ENCODE data around the gene PRPH. TPM values are rescaled to one million over a fixed set of nuclear protein-coding genes. Genes with fewer than 3 reads are reported as not detected.

The PRPH gene
- total and polyA plus RNA-seq, 9 of the 15 experiments (the other 6 are each of a cell fraction or from before 2014, with no cell fraction given), result 0.27 to 1.9 (median 1.3) TPM; not detected in 1

DNA sequence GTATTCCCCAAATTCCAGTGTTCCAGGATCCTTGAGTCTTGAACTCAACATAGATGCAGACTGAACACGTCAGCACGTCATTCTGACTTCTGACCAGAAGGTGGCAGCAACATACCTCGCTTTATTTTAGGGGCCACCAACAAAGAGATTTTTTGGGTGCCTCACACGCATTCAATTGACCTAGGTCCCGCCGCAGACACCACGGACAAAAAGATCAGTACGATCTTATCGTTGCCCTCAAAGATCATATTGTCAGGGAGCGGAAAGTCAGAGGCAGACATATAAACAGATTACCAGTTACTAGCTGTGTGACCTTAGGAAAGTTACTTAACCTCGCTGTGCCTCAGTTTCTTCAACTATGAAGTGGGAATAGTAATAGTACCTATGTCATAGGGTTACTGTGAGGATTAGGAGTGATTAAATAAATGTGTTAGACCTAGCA, 6.5 kb upstream of the PRPH start (continued):
- no peak for TF ChIP-seq PATZ1 (CRISPR knock-in tag; IDR thresholded peaks at IDR 0.05; ENCODE audit: borderline replicate concordance)
- TF ChIP-seq POU5F1 (IDR thresholded peaks at IDR 0.05; ENCODE audit: borderline replicate concordance, low read depth, low read length, partially characterized antibody), result no peak
- no peak for TF ChIP-seq SMAD3 (CRISPR knock-in tag; conservative IDR thresholded peaks at IDR 0.05)
- no peak for TF ChIP-seq ELF2 (CRISPR knock-in tag; IDR thresholded peaks at IDR 0.05)
- no peak for TF ChIP-seq PRPF4 (IDR thresholded peaks at IDR 0.05; ENCODE audit: insufficient read depth, low read depth, low read length, poor library complexity, severe bottlenecking)
- peak; percentile 98; the same call in 1 of the 2 replicates for TF ChIP-seq SMARCA5 (IDR thresholded peaks at IDR 0.05)
- TF ChIP-seq, protein P1, sequence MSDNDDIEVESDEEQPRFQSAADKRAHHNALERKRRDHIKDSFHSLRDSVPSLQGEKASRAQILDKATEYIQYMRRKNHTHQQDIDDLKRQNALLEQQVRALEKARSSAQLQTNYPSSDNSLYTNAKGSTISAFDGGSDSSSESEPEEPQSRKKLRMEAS (CRISPR knock-in tag; IDR thresholded peaks at IDR 0.05), result no peak
- no peak for TF ChIP-seq ZNF324 (CRISPR knock-in tag; IDR thresholded peaks at IDR 0.05)
- TF ChIP-seq, protein P2, sequence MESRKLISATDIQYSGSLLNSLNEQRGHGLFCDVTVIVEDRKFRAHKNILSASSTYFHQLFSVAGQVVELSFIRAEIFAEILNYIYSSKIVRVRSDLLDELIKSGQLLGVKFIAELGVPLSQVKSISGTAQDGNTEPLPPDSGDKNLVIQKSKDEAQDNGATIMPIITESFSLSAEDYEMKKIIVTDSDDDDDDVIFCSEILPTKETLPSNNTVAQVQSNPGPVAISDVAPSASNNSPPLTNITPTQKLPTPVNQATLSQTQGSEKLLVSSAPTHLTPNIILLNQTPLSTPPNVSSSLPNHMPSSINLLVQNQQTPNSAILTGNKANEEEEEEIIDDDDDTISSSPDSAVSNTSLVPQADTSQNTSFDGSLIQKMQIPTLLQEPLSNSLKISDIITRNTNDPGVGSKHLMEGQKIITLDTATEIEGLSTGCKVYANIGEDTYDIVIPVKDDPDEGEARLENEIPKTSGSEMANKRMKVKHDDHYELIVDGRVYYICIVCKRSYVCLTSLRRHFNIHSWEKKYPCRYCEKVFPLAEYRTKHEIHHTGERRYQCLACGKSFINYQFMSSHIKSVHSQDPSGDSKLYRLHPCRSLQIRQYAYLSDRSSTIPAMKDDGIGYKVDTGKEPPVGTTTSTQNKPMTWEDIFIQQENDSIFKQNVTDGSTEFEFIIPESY (CRISPR knock-in tag; IDR thresholded peaks at IDR 0.05), result peak; percentile 65
- peak in 1 of 2 experiments; percentile 55; a peak in 1 of 4 replicates for TF ChIP-seq HDAC1 (IDR thresholded peaks at IDR 0.05)
- TF ChIP-seq RCOR1 (IDR thresholded peaks at IDR 0.05; ENCODE audit: borderline replicate concordance in 1 of 2, low read depth in 2 of 2, low read length in 2 of 2), result peak in 1 of 2 experiments; percentile 24; a peak in 1 of 4 replicates
- TF ChIP-seq CSDE1 (IDR thresholded peaks at IDR 0.05), result no peak; a peak in 1 of 4 replicates
- no peak for TF ChIP-seq ZNF407 (IDR thresholded peaks at IDR 0.05; ENCODE audit: low read depth)
- no peak for TF ChIP-seq RBM17 (IDR thresholded peaks at IDR 0.05; ENCODE audit: borderline replicate concordance, low read depth, low read length)
- no peak for TF ChIP-seq MTF1 (CRISPR knock-in tag; IDR thresholded peaks at IDR 0.05; ENCODE audit: borderline replicate concordance)
- TF ChIP-seq ZNF766 (CRISPR knock-in tag; conservative IDR thresholded peaks at IDR 0.05), result no peak

Data from K562 (cell line).